Sigmoid colon (tissue), 4 donors: ENCODE measurements around the gene ABCA1.

Source experiments
- POLR2A ChIP-seq, 2 donors: fragments of 450-650 bp; IDR thresholded peaks; one replicate each; pipeline ENCODE4 v1.6.1; 2016; ENCODE audit warnings: antibody characterized with exemption in 2 of 2, mild to moderate bottlenecking in 2 of 2, moderate library complexity in 2 of 2
- POLR2AphosphoS5 ChIP-seq, 4 donors: sonication (generic); formaldehyde crosslinking; IDR thresholded peaks; one replicate each; pipeline ENCODE4 v1.6.1; 2017; ENCODE audit warnings: antibody characterized with exemption in 4 of 4
- TF ChIP-seq, protein P1 (sequence below), 4 experiments: fragments of 450-650 bp in 3 of 4; fragments of 200-600 bp in 1 of 4; IDR thresholded peaks; one replicate each; pipeline ENCODE4 v1.5.1; 2016 to 2019; ENCODE audit warnings: antibody characterized with exemption in 4 of 4, mild to moderate bottlenecking in 3 of 4, moderate library complexity in 2 of 4

DNA sequence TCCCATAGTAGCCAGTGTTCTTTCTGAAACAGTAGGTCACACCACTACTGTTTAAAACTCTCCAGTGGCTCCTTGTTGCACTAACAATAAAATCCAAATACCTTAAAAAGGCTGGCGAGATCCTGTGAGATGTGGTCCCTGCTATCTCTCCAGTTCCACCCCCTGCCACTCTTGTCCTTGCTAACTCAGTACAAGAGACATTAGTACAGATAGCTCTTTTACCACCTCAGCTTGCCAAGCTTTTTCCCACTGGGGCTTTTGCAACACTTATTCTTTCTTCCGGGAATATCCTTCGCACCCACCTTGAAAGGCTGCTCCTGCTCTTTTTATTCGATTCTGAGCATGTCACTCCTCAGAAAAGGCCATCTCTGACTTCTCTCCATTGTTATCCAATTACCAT lies 149.2 kb downstream of the ABCA1 start:
- TF ChIP-seq, protein P1, sequence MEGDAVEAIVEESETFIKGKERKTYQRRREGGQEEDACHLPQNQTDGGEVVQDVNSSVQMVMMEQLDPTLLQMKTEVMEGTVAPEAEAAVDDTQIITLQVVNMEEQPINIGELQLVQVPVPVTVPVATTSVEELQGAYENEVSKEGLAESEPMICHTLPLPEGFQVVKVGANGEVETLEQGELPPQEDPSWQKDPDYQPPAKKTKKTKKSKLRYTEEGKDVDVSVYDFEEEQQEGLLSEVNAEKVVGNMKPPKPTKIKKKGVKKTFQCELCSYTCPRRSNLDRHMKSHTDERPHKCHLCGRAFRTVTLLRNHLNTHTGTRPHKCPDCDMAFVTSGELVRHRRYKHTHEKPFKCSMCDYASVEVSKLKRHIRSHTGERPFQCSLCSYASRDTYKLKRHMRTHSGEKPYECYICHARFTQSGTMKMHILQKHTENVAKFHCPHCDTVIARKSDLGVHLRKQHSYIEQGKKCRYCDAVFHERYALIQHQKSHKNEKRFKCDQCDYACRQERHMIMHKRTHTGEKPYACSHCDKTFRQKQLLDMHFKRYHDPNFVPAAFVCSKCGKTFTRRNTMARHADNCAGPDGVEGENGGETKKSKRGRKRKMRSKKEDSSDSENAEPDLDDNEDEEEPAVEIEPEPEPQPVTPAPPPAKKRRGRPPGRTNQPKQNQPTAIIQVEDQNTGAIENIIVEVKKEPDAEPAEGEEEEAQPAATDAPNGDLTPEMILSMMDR (IDR thresholded peaks at IDR 0.05): no peak
- TF ChIP-seq POLR2A (IDR thresholded peaks at IDR 0.05) (no peak), POLR2AphosphoS5 (IDR thresholded peaks at IDR 0.05) (no peak)
